ENCODE data around the gene IL36A.

GRCh38 chr2:112980537-112980936, 24.7 kb upstream of the IL36A start:
- TF ChIP-seq, protein P1, sequence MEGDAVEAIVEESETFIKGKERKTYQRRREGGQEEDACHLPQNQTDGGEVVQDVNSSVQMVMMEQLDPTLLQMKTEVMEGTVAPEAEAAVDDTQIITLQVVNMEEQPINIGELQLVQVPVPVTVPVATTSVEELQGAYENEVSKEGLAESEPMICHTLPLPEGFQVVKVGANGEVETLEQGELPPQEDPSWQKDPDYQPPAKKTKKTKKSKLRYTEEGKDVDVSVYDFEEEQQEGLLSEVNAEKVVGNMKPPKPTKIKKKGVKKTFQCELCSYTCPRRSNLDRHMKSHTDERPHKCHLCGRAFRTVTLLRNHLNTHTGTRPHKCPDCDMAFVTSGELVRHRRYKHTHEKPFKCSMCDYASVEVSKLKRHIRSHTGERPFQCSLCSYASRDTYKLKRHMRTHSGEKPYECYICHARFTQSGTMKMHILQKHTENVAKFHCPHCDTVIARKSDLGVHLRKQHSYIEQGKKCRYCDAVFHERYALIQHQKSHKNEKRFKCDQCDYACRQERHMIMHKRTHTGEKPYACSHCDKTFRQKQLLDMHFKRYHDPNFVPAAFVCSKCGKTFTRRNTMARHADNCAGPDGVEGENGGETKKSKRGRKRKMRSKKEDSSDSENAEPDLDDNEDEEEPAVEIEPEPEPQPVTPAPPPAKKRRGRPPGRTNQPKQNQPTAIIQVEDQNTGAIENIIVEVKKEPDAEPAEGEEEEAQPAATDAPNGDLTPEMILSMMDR (conservative IDR thresholded peaks at IDR 0.05), result no peak
- TF ChIP-seq EZH2 (IDR thresholded peaks at IDR 0.05; ENCODE audit: low read depth), result no peak
